ACC112 (cell line): ENCODE data around the gene TPRG1.
"Not testable (repeated sequence)": the region's sequence is repeated elsewhere in the genome, so short reads cannot be mapped to it uniquely, and the experiment has no call there.

ENCODE experiments used
- H2AFZ ChIP-seq: fragments of 200-600 bp; sonication (generic); one replicate; pipeline ENCODE4 v1.6.0; 2017; ENCODE audit warnings: antibody characterized with exemption, low read length; ENCODE audit not compliant: unreplicated experiment
- H3K27ac ChIP-seq: fragments of 200-600 bp; sonication (generic); 2 replicates; pipeline ENCODE4 v1.5.1; 2014; ENCODE audit warnings: low read depth, mild to moderate bottlenecking, antibody characterized with exemption, low read length, moderate library complexity
- H3K27me3 ChIP-seq: fragments of 200-600 bp; sonication (generic); 2 replicates; pipeline ENCODE4 v1.6.1; 2014; ENCODE audit warnings: mild to moderate bottlenecking, antibody characterized with exemption, low read length, moderate library complexity, mixed read lengths; ENCODE audit not compliant: insufficient read depth
- H3K36me3 ChIP-seq: fragments of 200-600 bp; sonication (generic); 2 replicates; pipeline ENCODE4 v1.6.1; 2016; ENCODE audit warnings: mild to moderate bottlenecking, antibody characterized with exemption, low read length, moderate library complexity, mixed read lengths; ENCODE audit not compliant: insufficient read depth
- H3K4me1 ChIP-seq: fragments of 200-600 bp; sonication (generic); one replicate; pipeline ENCODE4 v1.6.1; 2016; ENCODE audit warnings: low read length, mixed read lengths; ENCODE audit not compliant: insufficient read depth, unreplicated experiment, control insufficient read depth
- H3K4me3 ChIP-seq: fragments of 200-600 bp; sonication (generic); 2 replicates; pipeline ENCODE4 v1.5.1; 2014; ENCODE audit warnings: mild to moderate bottlenecking, low read depth, low read length
- H3K79me2 ChIP-seq: fragments of 200-600 bp; sonication (generic); one replicate; pipeline ENCODE4 v1.6.0; 2016; ENCODE audit warnings: low read length; ENCODE audit not compliant: control insufficient read depth, unreplicated experiment, insufficient read depth

Gene TPRG1

GRCh38 chr3:189309400-189309975 is 137.7 kb downstream of the TPRG1 start:
- Histone ChIP-seq H3K79me2 (no peaks in the 10 kb centered on the region), H3K4me3 (no peak overlapping the region), H3K36me3 (no peaks in the 10 kb centered on the region), H3K27ac (no peak overlapping the region), H3K4me1 (no peaks in the 10 kb centered on the region), H3K27me3 (no peaks in the 10 kb centered on the region), H2AFZ (no peak overlapping the region)

DNA sequence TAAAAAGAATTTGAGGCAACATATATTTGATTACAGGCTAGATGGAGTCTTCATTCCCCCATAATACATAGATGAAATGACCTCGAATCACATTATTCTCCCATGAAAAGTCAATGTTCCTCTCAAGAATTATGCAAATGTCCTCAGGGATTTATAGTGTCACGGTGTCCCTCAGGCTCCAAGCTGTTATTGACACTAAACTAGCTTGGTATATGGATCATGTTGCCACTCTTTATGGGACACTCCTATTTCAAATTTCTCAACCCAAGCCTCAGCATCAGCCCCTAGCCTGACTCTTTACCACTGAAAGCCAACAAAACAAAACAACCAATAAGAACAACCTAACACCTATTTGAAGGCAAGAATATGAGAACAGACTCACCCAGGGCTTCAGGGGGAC is 139.8 kb downstream of the TPRG1 start:
- no peak overlapping the region for H3K4me3 ChIP-seq
- no peaks in the 10 kb centered on the region for H3K79me2 ChIP-seq
- no peaks in the 10 kb centered on the region for H3K36me3 ChIP-seq

DNA sequence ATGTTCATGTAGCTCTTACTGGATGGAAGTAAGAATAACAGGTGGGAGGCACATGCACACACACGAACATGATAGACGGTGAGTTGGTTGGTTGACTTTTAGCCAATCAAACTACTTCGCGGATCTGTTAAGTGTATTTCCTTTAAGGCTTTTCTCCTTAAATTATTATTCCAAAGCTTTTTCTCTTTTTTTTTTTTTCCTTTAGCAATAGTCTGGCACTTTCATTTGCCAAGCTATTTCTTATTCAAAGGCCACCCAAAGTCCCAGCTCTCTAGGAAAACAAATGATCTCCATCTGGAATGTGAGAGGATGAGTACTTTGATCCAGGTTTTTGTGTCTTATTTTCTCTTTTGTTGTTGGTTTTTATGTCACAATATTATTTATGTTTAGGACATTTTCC is 141.1 kb downstream of the TPRG1 start:
- H3K4me3 ChIP-seq: no peak overlapping the region
- no peaks in the 10 kb centered on the region for H3K36me3 ChIP-seq
- H2AFZ ChIP-seq: no peak overlapping the region
- no peaks in the 10 kb centered on the region for H3K79me2 ChIP-seq
- H3K27me3 ChIP-seq: no peaks in the 10 kb centered on the region
- no peak overlapping the region for H3K27ac ChIP-seq
- no peaks in the 10 kb centered on the region for H3K4me1 ChIP-seq

More for the DNA sequence above, 139.8 kb downstream of the TPRG1 start:
- Histone ChIP-seq H3K27me3 (no peaks in the 10 kb centered on the region), H2AFZ (no peak overlapping the region), H3K27ac (no peak overlapping the region), H3K4me1 (no peaks in the 10 kb centered on the region)

GRCh38 chr3:189316296-189317019 is 144.7 kb downstream of the TPRG1 start:
- Histone ChIP-seq H3K36me3 (no peaks in the 10 kb centered on the region), H3K79me2 (no peaks in the 10 kb centered on the region), H3K27me3 (0 out of 2 replicates have a peak, but pooled peaks cover 7% of the 10 kb centered on the region), H3K4me1 (no peaks in the 10 kb centered on the region), H2AFZ (no peak overlapping the region), H3K4me3 (no peak overlapping the region), H3K27ac (no peak overlapping the region)

- Histone ChIP-seq H3K27me3 (0 out of 2 replicates have a peak, but pooled peaks cover 10% of the 10 kb centered on the region), H3K4me3 (no peak overlapping the region), H3K79me2 (no peaks in the 10 kb centered on the region), H3K27ac (no peak overlapping the region), H3K36me3 (no peaks in the 10 kb centered on the region), H3K4me1 (no peaks in the 10 kb centered on the region), H2AFZ (no peak overlapping the region)
Measured at GRCh38 chr3:189317911-189318310, 146.1 kb downstream of the TPRG1 start.

GRCh38 chr3:189320511-189320910 is 148.7 kb downstream of the TPRG1 start:
- H3K4me3 ChIP-seq: no peak overlapping the region

DNA sequence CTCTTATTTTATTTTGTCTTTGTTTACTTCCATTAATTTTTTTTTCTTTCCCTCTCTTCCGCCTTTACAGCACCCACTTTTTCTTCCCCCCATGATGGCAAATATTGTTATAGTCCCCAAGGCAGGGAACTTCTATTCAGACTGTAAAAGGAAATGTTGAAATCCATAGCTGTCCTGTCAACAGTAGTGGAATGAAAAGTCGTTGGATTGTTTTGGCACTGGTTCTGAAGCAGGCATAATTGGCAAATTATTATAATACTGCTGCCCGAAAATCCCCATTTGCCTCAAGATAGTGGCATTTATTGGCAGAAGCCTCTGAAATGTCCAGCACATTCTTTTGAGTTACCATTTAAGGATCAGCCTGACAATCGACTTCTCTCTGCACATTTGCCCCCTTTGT is 150.6 kb downstream of the TPRG1 start:
- H3K27ac ChIP-seq: no peak overlapping the region
- no peak overlapping the region for H2AFZ ChIP-seq
- H3K79me2 ChIP-seq: no peaks in the 10 kb centered on the region
- no peaks in the 10 kb centered on the region for H3K36me3 ChIP-seq
- H3K4me3 ChIP-seq: no peak overlapping the region
- H3K4me1 ChIP-seq: peaks cover 20% of the 10 kb centered on the region
- 0 out of 2 replicates have a peak, but pooled peaks cover 10% of the 10 kb centered on the region for H3K27me3 ChIP-seq

More at GRCh38 chr3:189320511-189320910, 148.7 kb downstream of the TPRG1 start:
- Histone ChIP-seq H2AFZ (no peak overlapping the region), H3K79me2 (no peaks in the 10 kb centered on the region), H3K27ac (no peak overlapping the region), H3K4me1 (peaks cover 20% of the 10 kb centered on the region), H3K36me3 (no peaks in the 10 kb centered on the region), H3K27me3 (0 out of 2 replicates have a peak, but pooled peaks cover 10% of the 10 kb centered on the region)

- Histone ChIP-seq H2AFZ (no peak overlapping the region), H3K79me2 (no peaks in the 10 kb centered on the region), H3K4me1 (peaks cover 20% of the 10 kb centered on the region), H3K27ac (peak overlapping the region; percentile 32; the same call in 1 of the 2 replicates), H3K36me3 (no peaks in the 10 kb centered on the region), H3K27me3 (0 out of 2 replicates have a peak, but pooled peaks cover 7% of the 10 kb centered on the region), H3K4me3 (peak overlapping the region; percentile 30; the same call in 1 of the 2 replicates)
Measured at GRCh38 chr3:189324538-189325138, 152.9 kb downstream of the TPRG1 start.

DNA sequence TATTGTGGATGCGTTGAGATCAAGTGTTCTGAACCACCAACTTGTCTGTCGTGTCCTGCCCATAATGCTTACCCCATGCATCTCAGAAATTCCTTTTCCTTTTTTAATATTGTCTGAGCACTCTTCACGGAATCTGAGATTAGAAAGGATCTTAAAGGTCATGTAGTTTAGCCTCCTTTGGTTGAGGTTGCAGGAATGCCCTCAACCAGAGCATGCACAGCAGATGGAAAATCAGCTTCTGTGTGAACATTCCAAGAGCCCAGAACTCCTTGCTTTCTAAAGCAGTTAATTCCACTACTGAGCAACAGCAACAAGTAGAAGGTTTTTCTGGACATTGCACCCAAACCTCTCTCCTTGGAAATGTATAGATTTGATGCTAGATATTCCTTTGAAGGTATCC is 153.7 kb downstream of the TPRG1 start:
- no peak overlapping the region for H3K4me3 ChIP-seq
- no peak overlapping the region for H3K27ac ChIP-seq
- no peaks in the 10 kb centered on the region for H3K79me2 ChIP-seq

DNA sequence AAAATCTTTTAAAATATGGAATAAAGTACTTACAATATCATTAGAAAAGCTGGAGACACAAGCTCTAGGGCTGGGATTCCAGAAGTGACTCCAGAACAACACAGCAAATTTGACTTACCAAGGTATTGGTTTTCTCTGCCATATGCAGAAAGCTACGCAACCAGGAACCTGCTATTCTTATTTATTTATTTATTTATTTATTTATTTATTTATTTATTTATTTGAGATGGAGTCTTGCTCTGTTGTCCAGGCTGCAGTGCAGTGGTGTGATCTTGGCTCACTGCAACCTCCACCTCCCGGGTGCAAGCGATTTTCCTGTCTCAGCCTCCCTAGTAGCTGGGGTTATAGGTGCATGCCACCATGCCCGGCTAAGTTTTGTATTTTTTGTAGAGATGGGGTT is 157.9 kb downstream of the TPRG1 start:
- not testable (repeated sequence) for H3K4me3 ChIP-seq, H3K27me3 ChIP-seq, H3K27ac ChIP-seq, H3K4me1 ChIP-seq, H2AFZ ChIP-seq, H3K79me2 ChIP-seq, H3K36me3 ChIP-seq

More for the DNA sequence above, 153.7 kb downstream of the TPRG1 start:
- no peak overlapping the region for H2AFZ ChIP-seq
- H3K36me3 ChIP-seq: no peaks in the 10 kb centered on the region
- peaks cover 20% of the 10 kb centered on the region for H3K4me1 ChIP-seq
- 0 out of 2 replicates have a peak, but pooled peaks cover 3% of the 10 kb centered on the region for H3K27me3 ChIP-seq
